SK-N-DZ (cell line): Measurements from ENCODE around the gene DBP.
"Not testable (repeated sequence)": the region's sequence is repeated elsewhere in the genome, so short reads cannot be mapped to it uniquely, and the experiment has no call there.

Experiments used
- DNase-seq: peaks from one replicate; pipeline ENCODE4 v3.0.0-alpha.2; 2015; ENCODE audit warnings: low spot score

Gene DBP

DNA sequence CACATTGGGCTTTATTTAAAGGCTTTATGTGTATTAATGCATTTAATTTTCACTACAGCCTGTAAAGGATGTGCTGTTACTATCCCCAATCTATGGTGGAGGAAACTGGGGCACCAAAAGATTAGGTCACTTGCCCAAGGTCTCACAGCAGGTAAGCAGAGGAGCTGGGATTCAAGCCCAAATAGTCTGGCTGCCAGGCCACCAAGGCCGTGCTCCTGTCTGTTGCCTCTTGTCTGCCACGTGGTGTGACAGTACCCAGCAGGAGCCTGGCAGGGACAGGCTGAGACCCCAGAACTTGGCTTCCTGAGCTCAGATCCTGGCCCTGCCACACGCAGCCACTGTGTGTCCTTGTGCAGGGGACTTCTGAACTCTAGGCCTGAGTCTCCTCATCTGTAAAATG is 31.2 kb upstream of the DBP start:
- no peak for DNase-seq

DNA sequence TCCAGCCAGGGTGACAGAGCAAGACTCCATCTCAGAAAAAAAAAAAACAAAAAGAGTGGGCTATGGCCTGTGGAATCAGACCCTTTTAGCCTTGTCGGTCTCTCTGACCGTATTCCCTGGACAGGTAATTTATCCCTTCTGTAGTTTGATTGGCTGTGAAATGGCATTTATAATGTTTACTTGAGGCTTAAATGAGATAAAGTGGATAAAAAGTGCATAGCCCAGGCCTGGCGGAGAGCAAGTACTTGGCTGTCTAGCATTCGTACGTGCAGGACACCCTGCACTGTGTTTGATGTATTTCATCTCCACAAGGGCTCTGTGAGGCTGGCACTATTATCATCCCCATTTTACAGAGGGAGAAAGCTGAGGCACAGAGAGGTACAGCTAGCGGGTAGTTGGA is 28.6 kb upstream of the DBP start:
- no peak for DNase-seq

DNA sequence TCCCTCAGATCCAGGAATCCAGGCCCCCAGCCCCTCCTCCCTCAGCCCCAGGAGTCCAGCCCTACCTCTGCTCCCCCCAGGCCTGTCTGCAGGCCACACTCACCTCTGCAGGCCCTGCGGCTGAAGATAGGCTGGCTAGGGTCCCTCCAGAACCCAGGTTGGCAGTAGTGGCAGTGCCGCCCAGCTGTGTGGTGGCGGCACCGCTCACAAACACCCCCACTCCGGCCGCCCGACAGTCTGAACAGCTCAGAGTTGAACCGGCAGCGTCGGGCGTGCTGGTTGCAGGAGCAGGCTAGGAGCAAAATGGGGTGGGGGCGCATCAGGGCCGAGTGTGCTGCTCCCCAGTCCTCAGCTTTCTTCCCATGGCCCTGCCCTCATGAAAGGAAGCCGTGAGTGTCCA is 27.3 kb upstream of the DBP start:
- no peak for DNase-seq

DNA sequence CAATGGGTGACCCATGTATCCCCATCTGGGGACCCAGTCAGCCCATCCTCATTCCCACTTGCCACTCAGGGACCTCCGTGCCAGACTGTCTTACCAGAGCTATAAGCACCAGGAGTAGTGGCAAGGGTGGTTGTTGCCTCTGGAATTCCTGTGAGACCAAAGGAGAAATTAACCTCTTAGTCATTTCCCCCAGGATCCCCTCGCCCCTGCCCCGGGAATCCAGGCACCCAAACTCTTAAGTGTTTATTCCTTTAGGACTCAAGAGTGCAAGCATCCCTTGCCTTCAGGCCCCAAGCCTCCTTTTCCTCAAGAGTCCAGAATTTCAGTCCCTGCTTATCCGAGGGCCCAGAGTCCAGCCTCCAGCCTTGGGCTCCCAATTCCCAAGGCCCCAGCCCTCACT is 26.5 kb upstream of the DBP start:
- DNase-seq, result no peak

DNA sequence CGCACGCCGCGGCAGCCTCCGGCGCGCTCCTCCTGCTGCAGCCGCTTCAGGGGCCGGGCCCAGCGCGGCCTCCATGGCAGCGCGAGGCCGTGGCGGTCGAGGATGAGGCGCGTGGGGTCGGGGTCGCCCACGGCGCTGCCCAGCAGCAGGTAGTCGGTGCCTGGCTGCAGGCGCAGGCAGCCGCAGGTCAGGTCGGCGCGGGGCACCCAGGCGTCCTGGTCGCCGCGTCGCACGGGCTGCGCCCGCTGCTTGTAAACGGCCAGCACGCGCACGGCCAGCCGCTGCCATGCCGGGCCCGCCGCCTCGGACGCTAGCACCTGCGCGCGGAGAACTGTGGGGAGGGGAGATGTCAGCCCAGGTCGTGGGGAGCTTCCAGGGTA is 24.5 kb upstream of the DBP start:
- DNase-seq, result no peak

DNA sequence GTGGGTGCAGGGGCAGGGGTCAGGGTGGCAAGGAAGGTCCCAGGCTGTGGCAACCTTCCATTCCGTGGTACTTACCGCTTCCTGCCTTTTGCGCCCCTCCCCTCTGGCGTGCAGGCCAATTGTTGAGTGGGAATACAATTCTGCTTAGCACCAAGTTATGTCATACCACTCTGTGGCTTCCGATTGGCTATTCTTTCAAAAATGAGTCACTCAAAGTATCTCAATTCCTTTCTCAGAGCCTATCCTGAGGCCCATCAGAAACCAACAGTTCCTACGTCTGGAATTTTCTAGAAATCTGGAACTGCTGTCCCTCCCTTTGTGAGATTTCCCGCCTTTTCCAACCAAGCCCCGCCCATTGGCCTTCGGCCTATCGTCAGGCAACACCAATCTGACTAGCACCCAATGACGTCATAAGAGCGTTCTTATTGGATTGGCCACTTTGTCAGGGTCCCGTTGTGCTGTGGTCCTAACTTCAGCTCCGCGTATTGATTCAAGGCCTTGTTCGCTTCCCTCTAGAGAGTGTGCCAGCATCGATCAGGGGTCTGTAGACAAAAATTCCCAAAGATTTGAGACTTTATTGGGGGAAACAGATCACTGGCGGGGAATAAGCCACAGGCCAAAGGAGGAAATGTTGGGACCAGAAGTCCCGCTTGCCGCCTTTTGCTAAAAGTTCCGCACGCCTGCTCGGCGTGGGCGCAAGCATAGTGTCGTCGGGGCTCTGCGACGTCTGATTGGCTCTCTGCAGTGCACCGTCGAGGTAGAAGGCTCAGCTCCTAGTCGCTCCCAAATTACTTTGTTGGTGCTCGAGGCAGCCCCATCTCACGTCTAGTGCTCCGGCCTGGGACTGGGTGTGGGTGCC is 23.9 kb upstream of the DBP start:
- peak; percentile 68 for DNase-seq

DNA sequence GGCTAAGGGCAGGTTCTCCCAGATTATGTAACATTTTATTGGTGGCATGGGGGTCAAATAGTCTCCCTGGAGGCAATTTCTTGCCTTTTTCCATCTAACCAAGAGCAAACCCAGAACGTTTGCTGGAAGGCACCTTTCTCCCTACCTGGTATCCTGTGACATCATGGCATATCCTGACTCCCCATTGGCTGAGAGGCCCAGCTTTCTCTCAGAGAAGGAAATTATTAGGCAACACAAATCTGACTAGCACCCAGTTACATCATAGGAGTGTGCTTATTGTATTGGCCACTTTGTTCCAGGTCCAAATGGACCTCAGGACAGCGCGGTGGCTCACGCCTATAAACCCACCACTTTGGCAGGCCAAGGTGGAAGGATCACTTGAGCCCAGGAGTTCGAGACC is 22.6 kb upstream of the DBP start:
- no peak for DNase-seq

DNA sequence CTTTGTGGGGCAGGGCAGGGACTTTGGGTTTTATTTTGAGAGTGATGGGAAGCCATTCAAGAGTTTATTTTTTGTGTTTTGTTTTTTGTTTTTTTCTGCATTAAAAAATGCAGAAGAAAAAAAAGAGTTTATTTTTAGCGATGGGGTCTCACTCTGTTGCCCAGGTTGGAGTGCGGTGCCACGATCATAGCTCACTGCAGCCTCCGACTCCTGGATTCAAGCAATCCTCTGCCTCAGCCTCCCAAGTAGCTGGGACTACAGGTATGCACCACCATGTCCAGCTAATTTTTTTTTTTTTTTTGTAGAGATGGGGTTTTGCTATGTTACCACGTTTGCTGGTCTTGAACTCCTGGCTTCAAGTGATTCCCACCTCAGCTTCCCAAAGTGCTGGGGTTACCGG is 21.3 kb upstream of the DBP start:
- DNase-seq, result no peak

DNA sequence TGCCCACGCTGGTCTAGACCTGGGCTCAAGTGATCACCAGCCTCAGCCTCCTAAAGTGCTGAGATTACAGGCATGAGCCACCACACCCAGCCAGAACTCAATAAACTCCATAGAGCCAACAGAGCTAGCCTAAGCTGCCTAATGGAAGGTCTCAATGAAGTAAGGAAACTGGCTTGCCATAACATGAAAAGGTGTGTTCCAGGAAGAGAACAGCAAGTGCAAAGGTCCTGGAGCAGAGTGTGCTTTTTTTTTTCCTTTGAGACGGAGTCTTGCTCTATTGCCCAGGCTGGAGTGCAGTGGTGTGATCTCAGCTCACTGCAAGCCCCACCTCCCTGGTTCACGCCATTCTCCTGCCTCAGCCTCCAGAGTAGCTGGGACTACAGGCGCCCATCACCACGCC is 20.6 kb upstream of the DBP start:
- DNase-seq, result not testable (repeated sequence)

DNA sequence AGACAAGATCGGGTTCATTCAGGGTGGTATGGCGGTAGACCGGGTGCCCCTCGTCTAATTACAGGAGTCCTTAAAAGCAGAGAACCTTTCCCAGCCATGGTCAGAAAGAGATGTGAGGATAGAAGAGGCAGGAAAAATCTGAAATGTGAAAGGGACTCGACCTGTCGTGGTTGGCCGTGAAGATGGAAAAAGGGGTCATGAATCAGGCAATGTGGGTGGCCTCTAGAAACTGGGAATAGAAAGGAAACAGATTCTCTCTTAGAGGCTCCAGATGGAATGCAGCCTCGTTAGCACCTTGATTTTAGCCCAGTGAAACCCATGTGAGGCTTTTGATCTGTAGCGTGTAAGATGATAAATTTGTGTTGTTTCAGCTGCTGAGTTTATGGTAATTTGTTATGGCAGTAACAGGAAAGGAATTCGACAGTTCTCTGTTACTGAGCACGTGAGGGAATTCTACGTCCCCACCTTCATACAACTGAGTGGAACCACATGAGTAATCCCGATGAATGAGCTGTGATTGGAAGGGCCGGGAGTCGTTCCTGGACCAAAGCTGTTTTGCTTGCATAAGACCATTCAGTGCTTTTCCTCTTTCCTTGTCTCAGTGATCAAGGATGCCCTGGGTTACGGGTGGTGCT is 19.8 kb upstream of the DBP start:
- no peak for DNase-seq

DNA sequence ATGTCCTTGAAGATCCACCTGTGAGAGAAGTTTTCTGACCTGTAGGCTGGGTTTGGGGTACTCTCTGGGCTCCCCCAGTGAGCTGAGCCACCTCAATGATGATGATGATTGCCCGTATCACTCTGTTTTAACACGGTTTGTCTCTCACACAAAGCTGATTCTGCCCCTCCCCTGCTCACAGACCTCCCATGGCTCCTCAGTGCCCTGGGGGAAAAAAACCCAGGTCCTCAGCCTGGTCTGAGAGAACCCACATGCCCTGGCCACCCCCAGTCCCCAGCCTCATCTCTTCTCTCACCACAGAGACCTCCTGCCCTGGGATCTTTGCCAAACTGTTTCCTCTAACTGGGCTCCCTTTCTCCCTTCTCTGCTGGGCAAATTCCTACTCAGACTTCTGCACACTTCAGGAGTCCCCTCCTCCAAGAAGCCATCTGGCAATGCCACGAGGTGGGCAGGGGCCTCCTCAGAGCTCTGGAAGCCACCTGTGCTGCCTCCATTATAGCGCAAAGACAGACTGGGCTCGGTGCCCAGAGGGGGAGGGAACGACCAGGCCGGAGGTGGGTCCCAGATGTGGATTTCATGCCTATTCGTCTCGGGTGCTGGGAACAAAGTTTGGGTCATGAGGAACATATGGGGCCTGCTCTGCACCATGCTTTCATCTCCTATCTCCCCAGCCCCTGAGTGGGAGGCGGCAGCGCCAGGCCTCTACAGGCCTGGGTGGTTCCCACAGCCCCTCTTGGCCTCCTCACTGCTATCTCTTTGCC is 17.3 kb upstream of the DBP start:
- DNase-seq, result no peak

DNA sequence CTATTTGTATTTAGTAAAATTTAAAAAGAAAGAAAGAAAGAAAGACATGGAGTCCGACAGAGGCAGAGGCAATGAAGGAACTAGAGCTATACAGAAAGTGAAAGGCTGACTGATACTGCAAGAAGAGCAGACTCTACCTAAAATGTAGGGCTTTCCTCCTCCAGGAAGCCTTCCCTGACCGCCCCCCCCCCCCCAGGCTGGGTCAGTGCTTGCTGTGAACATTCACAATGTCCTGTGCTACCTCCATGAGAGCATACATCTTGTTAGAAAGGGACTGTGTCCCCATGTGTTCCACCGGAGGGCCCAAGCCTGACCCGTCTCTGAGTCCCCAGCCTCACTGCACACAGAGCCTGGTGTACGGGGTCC is 14.5 kb upstream of the DBP start:
- DNase-seq, result no peak

DNA sequence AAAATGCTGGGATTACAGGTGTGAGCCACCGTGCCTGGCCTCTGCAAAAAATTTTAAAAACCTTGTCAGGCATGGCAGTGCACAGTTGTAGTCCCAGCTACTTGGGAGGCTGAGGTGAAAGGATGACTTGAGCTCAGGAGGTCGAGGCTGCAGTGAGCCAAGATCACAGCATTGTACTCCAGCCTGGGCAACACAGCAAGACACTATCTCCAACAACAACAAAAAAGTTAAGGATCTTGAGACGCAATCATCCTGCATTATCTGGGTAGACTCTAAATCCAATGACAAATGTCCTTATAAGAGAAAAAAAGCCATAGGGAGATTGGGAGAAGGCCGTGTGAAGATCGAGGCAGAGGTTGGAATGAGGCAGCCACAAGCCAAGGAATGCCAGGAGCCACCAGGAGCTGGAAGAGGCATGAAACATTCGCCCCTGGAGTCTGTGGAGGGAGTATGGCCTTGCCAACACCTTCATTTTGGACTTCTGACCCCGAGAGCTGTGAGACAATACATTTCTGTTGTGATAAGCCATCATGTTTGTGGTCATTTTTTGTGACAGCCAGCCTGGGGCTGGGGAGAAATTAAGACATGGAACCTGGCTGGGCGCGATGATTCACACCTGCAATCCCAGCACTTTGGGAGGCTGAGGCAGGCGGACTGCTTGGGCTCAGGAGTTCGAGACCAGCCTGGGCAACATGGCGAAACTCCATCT is 13.9 kb upstream of the DBP start:
- no peak for DNase-seq

DNA sequence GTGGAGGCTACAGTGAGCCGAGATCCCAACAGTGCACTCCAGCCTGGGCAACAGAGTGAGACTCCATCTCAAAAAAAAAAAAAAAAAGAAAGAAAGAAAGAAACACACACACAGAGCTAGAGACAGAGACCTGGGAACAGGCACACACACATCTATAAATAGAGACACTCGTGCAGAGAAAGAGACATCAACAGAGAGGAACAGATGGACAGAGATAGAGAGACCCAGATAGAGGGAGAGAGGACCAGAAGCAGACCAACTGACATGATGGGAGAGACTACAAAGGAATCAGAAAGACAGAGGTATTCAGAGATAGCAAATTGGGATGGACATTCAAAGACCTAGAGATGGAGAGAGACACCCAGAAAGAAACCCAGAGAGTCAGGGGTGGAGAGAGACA is 11.0 kb upstream of the DBP start:
- no peak for DNase-seq

DNA sequence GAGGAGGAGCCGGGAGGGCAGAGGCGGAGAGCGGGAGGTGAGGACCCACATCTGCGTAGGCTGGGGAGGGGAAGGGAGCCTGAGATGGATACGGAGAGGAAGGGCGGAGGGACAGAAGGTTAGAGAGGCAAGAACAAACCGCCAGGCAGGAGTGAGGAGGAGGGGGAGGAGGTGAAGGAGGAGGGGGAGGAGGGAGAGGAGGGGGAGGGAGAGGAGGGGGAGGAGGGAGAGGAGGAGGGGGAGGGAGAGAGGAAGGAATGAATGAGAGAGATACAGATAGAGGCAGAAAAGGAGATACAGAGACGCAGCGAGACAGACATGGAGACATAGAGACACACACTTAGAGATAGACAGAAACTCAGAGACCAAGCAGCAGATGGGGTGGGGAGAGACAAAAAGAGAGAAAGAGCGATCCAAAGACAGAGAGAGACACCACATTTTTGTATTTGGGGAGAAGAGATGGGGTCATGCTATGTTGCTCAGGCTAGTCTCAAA is 9.6 kb upstream of the DBP start:
- no peak for DNase-seq

DNA sequence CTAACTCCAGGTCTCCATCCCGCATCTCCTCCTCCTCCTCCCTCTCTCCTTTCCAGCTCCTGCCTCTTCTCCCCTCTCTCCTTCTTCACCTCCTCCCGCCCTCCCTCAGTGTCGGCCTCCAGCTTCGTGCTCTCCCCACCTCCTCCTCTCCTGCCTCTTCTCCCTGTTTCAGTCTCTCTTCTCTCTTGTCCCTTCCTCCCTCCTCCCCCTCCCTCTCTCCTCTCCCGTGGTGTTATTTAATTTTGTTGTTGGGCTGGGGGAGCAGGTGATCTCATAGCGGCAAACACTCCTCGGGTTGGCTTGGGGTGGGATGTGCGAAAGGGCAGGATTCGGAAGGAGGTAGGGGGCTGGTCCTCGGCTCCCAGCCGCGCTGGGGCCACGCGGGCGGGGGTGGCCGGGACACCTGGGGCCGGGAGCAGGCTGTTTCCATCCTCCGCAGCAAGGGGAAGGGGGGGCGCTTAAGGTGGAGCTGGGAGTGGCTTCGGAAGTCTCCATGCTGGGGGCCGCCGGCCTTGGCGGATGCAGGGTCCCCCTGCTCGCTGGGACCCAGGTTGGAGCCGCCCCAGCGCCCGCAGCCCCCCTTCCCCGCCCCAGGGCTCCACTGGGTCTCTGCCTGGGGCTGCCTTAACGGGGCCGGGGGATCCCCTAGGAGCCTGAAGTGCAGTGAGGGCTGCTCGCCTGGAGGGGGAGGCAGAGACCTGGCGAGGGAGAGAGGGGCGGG is 9.0 kb upstream of the DBP start, which contains the start of gene CA11:
TSS of gene CA11 (minus strand) at position 187 of the 721 bp plus-strand sequence. CDS start 555 bp downstream, outside the sequence.
- DNase-seq, result peak; percentile 82

DNA sequence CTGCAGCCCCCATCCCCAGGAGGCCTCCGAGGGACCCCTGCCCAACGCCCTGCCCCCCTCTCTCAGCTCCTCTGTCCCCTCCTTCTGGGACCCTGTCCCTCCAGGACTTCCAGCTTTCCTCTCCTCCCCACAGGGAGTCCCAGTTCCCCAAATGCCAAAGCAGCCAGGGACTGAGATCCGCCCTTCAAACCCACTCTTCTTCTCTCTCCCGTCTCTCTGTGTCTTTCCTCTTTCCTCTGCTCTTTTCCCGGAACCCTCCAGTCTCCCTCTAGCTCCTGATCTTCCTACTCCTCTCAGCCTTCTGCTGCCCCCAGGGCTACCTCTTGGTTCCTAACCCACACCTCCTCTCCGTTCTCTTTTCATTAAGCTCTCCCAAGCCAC is 8.4 kb upstream of the DBP start:
- DNase-seq, result no peak

DNA sequence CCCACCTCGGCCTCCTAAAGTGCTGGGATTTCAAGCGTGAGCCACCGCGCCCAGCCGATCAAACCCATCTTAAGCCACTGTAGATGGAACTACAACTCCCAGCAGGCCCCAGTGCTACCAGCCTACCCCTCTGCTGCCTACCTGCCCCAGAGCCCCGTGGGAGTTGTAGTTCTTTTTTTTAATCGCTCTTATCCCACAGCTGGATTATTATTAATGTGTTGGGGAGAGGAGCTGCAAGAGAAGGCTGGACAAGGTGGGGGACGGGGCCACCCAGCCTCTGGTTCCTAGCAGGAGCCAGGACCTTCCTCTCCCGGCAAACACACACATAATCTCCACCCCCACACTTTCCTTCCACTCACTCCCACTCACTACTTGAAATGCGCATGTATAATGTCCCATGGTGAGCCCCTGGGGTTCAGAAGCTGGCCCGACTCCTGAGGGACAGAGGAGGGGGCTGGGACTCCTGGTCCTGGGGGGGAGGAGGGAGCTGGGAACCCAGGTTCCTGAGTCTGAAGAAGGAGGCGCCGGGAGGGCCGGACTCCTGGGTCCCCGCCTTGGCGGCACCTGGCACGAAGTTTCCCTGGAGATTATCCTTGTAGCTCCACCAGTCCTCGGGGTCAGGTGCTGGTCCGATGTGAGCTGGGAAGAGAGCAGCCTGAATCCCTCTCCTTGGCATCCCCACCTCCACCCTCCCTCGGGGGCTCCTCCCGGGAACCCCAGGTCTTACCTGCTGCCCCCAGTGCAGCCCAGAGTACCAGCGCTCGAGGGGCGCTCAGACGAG is 7.8 kb upstream of the DBP start:
- peak; percentile 69 for DNase-seq

DNA sequence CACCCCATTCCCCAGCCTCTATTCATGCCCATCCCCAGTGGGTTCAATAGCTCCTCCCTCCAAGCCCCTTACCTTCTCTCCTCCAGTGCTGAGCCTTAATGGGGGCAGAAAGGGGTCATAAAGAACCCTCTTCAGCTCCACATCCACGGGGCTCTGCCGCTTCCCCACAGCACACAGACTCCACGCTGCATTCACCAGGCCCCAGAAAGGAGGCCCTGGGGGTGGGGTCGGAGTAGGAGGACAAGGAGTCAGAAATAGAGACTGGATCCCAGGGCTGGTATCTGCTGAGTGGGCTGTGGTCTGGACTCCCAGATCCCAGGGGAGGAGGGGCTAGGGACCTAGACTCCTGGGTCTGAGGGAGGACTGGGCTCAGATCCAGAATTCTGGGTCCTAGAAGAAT is 7.2 kb upstream of the DBP start:
- DNase-seq, result no peak

DNA sequence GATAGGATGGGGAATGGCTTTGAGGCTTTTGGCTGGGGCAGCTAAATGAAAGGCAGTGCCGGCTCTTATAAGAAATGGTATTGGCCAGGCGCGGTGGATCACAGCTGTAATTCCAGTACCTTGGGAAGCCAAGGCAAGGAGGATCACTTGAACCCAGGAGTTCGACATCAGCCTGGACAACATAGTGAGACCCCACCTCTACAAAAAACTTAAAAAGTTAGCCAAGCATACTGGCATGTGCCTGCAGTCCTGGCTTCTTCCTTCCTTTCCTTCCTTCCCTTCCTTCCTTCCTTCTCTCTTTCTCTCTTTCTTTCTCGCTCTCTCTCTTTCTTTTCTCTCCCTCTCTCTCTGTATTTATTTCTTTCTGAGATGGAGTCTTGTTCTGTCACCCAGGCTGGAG is 5.7 kb upstream of the DBP start:
- no peak for DNase-seq
